Coronary artery (tissue), 2 donors: ENCODE results near the gene LSM14B.
A peak's percentile ranks its signal among the peaks of the same experiment; 100 is the strongest.

ENCODE experiments used
- DNase-seq: peaks from one replicate; pipeline ENCODE4 v3.0.0-alpha.2; 2017; ENCODE audit warnings: low spot score
- H3K27ac ChIP-seq, 2 donors: fragments of 200-600 bp; sonication (generic); one replicate each; pipeline ENCODE4 v1.5.1; 2016 to 2019
- H3K4me3 ChIP-seq: fragments of 200-600 bp; sonication (generic); 2 replicates; pipeline ENCODE4 v1.5.1; 2016; ENCODE audit warnings: mild to moderate bottlenecking, moderate library complexity
- CTCF ChIP-seq: fragments of 200-600 bp; sonication (generic); IDR thresholded peaks from one replicate; pipeline ENCODE4 v1.5.1; 2019; ENCODE audit warnings: antibody characterized with exemption

LSM14B gene

GRCh38 chr20:62133864-62134263 is 11.6 kb downstream of the LSM14B start:
- no peak overlapping the region for H3K4me3 ChIP-seq
- DNase-seq = peak; percentile 71
- H3K27ac ChIP-seq = peak overlapping the region; percentile 1 to 74
- TF ChIP-seq CTCF = no peak

- H3K4me3 ChIP-seq = no peak overlapping the region
- TF ChIP-seq CTCF = no peak
- H3K27ac ChIP-seq = peak overlapping the region; percentile 1 to 82
- DNase-seq = peak; percentile 77
Observed at GRCh38 chr20:62134735-62135231, 12.5 kb downstream of the LSM14B start.

GRCh38 chr20:62135573-62136266 is 13.4 kb downstream of the LSM14B start:
- H3K4me3 ChIP-seq = no peak overlapping the region
- no peak for DNase-seq
- peak overlapping the region in 1 of 2 donors; percentile 2 for H3K27ac ChIP-seq
- no peak for TF ChIP-seq CTCF

GRCh38 chr20:62136283-62137091 is 14.2 kb downstream of the LSM14B start:
- DNase-seq = no peak
- peak; percentile 42 for TF ChIP-seq CTCF
- Histone ChIP-seq H3K4me3 (no peak overlapping the region), H3K27ac (no peak overlapping the region)

GRCh38 chr20:62137092-62137384 is 14.8 kb downstream of the LSM14B start:
- no peak for DNase-seq
- Histone ChIP-seq H3K27ac (no peak overlapping the region), H3K4me3 (no peak overlapping the region)
- TF ChIP-seq CTCF = no peak

- no peak overlapping the region for H3K4me3 ChIP-seq
- H3K27ac ChIP-seq = no peak overlapping the region
- TF ChIP-seq CTCF = no peak
- DNase-seq = peak; percentile 66
Observed at GRCh38 chr20:62137478-62138203, 15.4 kb downstream of the LSM14B start.
